HK-2 (cell line): ENCODE results near the gene PDE4D.

Experiments
- DNase-seq: peaks from one replicate; pipeline ENCODE4 v3.0.0-alpha.2; 2018; ENCODE audit not compliant: unreplicated experiment

Gene PDE4D

GRCh38 chr5:59741599-59741998, 151.9 kb downstream of the PDE4D start:
- DNase-seq, result no peak

GRCh38 chr5:59738024-59738423, 155.5 kb downstream of the PDE4D start:
- no peak for DNase-seq

DNA sequence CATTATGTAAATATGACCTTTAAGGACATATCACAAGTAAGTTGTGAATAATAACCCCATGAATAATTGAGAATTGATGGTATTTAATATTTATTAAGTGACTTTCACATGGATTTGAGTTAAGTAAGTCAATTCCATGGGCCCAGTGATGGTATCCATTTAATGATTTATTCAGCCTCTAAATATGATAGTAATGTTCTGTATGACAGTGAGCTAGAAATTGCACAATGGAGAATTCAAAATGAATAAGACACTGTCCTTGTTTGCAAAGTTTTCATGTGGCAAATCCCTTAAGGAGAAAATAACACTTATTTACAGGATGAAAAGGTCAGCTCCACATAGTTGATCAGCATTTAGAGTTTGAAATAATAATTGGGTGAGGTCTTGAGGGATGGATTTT, 160.7 kb downstream of the PDE4D start:
- DNase-seq, result no peak

GRCh38 chr5:59732301-59732700, 161.2 kb downstream of the PDE4D start:
- no peak for DNase-seq

DNA sequence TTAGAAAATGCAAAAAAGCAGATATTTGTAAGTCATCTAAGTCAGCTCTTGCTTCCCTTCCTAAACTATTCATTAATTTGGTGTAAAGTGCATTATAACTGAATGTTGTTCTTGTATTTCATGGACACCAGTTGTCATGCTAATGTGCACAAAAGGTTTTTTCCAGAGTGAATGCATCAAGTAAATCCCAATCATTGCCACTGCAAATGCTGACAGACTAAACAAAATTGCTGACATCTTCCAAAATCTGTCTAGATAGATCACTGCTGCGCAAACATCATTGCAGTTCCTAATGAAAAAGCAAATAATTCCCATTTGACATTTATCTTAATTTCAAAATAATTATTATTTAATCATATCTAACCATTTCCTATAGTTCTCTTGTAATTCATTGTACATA, 161.7 kb downstream of the PDE4D start:
- no peak for DNase-seq

DNA sequence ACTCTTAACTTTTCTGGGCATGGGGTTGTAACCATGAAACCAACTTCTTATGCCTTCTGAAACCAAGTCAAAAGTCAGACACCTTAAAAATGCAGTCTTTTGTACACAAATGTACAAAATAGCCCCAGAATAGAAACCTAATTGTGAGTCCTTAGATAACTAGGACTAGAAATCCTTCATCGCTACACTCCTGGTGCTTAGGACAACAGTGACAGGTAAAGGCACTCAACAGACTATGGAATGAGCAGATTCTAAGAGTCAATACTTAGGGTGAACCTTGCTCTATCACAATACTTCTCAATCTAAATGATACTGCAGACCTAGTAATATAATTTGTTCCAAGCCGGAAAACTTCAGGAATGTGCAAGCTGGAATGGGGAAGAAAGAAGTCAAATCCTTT, 163.7 kb downstream of the PDE4D start:
- DNase-seq, result no peak

DNA sequence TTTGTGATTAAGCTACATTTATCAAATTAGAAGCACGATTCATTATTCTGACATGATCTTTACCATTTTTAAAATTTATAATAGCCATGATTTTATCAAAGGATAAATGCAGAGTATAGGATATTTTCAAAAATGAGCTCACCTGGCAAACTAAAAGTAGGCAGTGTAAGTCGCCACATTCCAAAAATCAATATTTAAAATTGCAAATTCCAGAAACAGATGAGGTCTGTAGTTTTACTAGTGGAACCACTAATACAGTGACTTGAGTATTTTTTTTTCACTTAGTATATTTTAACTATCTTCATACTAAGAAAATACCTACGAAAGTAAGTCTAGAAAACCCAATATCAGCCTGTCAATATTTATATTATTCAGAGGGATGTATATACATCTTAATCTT, 164.2 kb downstream of the PDE4D start:
- no peak for DNase-seq

DNA sequence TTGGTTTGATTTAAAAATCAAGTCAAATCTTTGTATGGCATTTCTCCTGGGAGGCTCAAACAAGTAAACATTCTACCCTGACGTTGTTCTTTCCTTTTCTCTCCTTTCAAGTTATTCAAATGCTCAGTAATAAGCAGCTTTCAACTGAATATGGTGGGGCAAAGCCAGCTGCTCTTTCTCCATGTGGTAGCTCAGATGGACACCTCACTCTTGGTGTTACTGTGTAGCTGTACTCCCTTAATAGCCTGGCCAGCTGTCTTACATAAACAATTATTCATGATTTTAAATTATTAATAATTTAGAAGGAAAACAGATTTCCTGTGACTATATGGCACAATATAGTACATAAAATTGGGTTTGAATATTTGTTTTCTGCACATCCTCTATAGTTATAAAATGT, 165.2 kb downstream of the PDE4D start:
- no peak for DNase-seq

DNA sequence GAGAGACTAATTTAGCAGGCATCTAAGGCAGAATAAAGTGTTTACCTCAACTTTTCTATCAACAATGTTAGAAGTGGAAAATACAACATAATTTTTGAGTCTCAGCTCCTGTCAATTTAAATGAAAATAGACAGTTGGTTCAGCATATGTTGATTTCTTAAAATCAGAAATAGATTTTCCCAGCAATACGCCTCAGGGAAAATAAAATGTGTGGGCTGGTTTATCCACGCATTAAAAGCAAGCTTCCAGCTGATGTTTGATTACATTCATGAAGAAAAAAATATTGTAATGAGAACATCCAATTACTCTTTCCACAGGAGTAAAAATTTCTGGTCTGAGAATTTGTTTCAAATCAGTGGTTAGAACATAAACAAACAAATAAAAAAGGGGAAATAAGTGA, 166.3 kb downstream of the PDE4D start:
- DNase-seq, result no peak

DNA sequence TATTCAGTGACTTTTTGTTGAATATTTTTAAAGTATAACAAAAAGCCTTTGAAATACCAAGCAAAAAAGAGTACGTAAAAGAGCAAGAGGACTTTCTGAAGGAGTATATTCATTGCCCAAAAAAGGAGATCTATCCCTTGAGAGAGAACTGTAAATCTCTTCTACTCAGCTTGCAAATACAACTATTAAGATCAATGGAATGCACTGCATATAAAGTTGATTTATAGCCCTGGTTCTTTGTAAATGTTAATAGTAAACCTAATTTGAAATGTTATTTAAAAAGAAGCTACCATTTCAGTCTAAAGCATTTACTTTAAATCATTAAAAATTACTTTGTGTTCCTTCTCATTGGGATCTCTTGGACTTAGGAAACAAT, 168.1 kb downstream of the PDE4D start:
- no peak for DNase-seq

DNA sequence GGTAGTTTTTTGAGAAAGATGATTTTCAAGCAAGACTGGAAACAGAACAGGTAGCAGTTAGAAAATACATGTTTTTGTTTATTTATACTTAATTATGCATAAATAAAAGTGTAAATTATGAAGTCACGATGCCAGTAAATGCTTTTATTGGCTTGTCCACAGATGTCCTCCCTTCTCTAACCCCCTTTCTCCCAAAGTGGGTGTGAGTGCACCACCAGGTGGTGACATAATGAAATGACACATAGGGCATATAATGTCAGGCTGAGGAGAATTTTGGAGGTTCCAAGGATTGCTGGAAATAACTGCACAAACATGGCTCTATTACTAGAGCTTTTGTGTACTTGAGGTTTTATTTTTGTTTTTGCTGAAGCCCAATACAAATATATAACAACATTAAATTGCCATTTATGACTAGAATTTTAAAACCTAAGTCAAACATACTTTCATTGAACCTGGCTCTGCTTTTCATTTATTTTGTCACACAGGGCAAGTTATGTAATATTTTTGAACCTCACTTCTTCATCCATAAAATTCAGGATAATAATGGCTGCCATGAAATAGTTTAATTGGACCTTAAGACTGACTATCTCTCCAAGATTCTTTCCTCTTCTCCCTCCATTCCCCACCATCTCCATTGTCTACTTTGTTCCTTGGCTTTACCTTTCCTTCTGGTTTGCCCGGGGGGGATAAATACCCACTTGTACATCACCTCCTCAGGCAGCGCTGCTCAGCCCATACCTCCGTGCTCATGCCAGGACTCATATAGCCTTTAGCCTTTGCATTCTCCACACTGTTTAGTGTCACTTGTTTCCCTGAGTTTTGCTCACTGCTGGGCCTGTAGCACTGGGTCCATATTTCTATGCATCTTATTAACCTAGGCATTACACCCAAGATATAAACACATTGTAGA, 168.8 kb downstream of the PDE4D start:
- DNase-seq, result peak; percentile 11

GRCh38 chr5:59722874-59723273, 170.7 kb downstream of the PDE4D start:
- no peak for DNase-seq

DNA sequence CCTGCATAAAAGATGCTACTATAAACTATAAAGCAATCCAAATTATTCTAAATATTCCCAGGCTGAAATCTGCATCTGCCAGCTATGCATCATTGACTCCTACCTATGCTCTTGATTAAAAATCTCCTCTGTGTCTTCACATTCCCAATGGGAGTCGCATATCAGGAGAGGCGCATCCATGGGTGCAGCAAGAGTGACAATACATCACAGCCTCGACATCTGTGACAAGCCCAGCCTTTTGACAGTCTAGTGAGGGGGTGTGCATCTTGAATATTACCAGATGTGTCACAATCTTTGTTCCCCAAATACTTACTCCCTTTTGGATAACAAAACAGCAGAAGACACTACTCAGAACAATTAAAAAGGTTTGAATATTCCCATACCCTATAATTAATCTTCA, 171.8 kb downstream of the PDE4D start:
- no peak for DNase-seq

DNA sequence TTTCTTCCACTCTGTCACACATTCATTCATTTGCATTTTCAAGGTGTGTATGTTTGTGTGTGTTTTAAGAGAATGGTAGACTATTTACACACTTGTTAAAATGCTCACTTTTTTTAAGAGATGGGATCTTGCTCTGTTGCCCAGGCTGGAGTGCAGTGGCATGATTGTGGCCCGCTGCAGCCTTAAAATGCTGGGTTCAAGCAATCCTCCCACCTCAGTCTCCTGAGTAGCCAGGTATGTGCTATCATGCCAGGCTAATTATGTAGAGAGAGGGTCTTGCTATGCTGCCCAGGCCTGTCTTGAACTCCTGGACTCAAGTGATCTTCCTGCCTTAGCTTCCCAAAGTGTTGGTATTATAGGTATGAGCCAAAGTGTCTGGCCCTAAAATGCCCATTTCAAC, 173.5 kb downstream of the PDE4D start:
- no peak for DNase-seq

GRCh38 chr5:59716966-59717500, 176.5 kb downstream of the PDE4D start:
- DNase-seq, result no peak

DNA sequence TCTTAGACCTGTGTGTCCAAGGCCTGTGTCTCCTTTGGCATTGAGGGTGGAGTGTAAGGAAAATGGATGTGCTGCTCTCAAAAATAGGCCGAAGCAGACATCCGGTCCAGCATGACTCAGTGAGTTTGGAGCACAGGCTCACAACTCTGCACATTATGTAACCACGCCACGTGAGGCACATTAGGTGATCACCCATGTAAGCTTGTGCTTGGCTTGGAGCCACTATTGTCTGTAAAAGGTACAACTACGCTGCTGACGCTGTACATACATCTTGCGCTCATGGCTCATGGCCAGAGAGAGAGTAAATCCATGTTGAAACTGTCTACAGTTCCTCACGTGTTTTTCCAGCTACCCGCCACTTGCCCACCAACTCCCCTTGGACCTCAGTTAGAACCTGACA, 177.5 kb downstream of the PDE4D start:
- DNase-seq, result no peak

GRCh38 chr5:59715228-59715627, 178.3 kb downstream of the PDE4D start:
- DNase-seq, result no peak

- DNase-seq, result no peak
Observed at GRCh38 chr5:59713498-59713844, 180.1 kb downstream of the PDE4D start.

- DNase-seq, result no peak
Observed at GRCh38 chr5:59712836-59713497, 180.6 kb downstream of the PDE4D start.

DNA sequence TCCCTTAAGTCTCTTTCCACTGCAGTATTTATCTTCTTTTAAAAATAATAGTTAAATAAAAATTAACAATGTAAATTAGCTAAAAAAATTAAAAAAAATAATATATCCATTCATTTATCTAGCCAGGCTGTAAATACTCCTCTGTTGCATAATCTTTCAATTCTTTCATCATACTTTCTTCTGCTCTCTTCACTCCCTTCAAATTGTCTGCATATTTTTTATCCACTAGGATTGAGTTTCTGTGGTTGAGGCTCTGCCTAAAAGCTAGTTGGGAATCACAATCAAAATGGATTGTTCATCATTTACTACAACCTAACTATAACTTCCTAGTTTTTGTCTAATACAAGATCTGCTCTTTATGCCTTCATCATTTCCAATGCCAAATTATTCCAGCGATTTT, 182.2 kb downstream of the PDE4D start:
- no peak for DNase-seq

GRCh38 chr5:59709846-59710245, 183.7 kb downstream of the PDE4D start:
- no peak for DNase-seq

DNA sequence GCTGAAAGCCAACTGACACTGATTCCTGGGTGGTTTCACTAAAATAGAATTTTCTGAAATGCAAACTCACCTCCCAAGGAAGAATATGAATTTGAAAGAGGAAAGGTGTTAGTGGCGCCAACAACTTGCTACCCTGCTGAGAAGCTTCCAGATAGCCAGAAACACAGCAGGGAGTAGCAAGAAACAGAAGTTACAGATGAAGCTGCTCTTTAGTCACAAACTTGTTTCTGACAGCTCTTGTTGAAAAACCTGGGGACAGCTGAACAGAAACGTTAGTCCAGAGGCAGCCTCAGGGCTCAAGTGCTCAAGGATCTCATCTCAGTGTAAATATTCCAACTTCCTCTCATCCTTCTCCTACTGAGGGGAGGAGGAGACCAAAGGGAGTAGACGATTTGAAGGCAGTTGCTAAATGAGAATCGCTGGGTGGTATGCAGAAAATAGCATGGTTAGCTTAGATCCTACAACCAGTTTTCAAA, 184.1 kb downstream of the PDE4D start:
- no peak for DNase-seq

DNA sequence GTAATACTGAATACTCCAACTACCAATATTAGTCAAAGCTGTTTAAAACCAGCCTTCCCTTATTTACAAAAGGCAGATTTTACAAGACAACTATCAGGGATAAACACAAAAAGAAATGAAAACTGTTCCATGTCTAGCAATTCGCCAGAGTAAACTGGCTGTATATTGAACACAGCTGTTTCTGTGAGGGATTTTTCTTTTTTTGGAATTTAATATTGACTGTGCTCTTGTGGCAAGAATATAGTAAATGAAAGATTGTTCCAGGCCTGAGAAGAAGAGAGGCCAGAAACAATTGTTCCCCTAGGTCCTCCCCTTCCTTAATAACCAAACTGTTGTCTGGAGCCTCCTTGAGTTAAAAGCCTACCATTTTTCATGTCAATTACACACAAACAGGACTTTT, 188.6 kb downstream of the PDE4D start:
- DNase-seq, result no peak
